H9 (cell line): Measurements from ENCODE around the gene CFAP61. TPM values are rescaled to one million over a fixed set of nuclear protein-coding genes. Genes with fewer than 3 reads are reported as not detected.

Experiments used
- DNase-seq: peaks from one replicate; pipeline ENCODE4 v3.0.0-alpha.2; 2017
- H2AFZ ChIP-seq: one replicate; pipeline ENCODE4 v1.6.1; 2013; ENCODE audit warnings: mild to moderate bottlenecking, low read length, control low read depth, moderate library complexity
- H2AK5ac ChIP-seq: 2 replicates; pipeline ENCODE4 v1.6.1; 2013; ENCODE audit warnings: low read length, control low read depth, mixed read lengths; ENCODE audit not compliant: insufficient read length
- H2BK120ac ChIP-seq: one replicate; pipeline ENCODE4 v1.6.1; 2013; ENCODE audit warnings: low read depth, mild to moderate bottlenecking, low read length, control low read depth, inconsistent platforms; ENCODE audit not compliant: poor library complexity, severe bottlenecking
- H2BK12ac ChIP-seq: 2 replicates; pipeline ENCODE4 v1.6.1; 2013; ENCODE audit warnings: low read length, control low read depth, mixed read lengths, low read depth; ENCODE audit not compliant: insufficient read length
- H2BK15ac ChIP-seq: 2 replicates; pipeline ENCODE4 v1.6.1; 2013; ENCODE audit warnings: low read depth, low read length, control low read depth
- H2BK20ac ChIP-seq: one replicate; pipeline ENCODE4 v1.6.1; 2013; ENCODE audit warnings: low read depth, mild to moderate bottlenecking, low read length, control low read depth, inconsistent platforms; ENCODE audit not compliant: poor library complexity, severe bottlenecking
- H2BK5ac ChIP-seq: 2 replicates; pipeline ENCODE4 v1.6.1; 2013; ENCODE audit warnings: low read length, control low read depth, mixed read lengths; ENCODE audit not compliant: insufficient read length
- H3K14ac ChIP-seq: 2 replicates; pipeline ENCODE4 v1.6.1; 2013; ENCODE audit warnings: low read length, control low read depth; ENCODE audit not compliant: insufficient read depth
- H3K18ac ChIP-seq: 2 replicates; pipeline ENCODE4 v1.6.1; 2013; ENCODE audit warnings: low read depth, mild to moderate bottlenecking, mixed read lengths, low read length, control low read depth; ENCODE audit not compliant: insufficient read length
- H3K23ac ChIP-seq: 2 replicates; pipeline ENCODE4 v1.6.1; 2013; ENCODE audit warnings: low read length, control low read depth, mixed read lengths, low read depth; ENCODE audit not compliant: insufficient read length
- H3K23me2 ChIP-seq: 2 replicates; pipeline ENCODE4 v1.6.1; 2013; ENCODE audit warnings: low read depth, mild to moderate bottlenecking, mixed read lengths, low read length, control low read depth; ENCODE audit not compliant: insufficient read length, poor library complexity, severe bottlenecking
- H3K27ac ChIP-seq: 2 replicates; pipeline ENCODE4 v1.5.1; 2013; ENCODE audit warnings: low read length, control low read depth, mixed read lengths, low read depth; ENCODE audit not compliant: insufficient read length
- H3K27me3 ChIP-seq: 2 replicates; pipeline ENCODE4 v1.6.1; 2013; ENCODE audit warnings: low read length, control low read depth, inconsistent platforms; ENCODE audit not compliant: insufficient read depth
- H3K4ac ChIP-seq: 2 replicates; pipeline ENCODE4 v1.6.1; 2013; ENCODE audit warnings: low read depth, mild to moderate bottlenecking, control low read depth, inconsistent platforms, low read length, moderate library complexity
- H3K4me1 ChIP-seq: 2 replicates; pipeline ENCODE4 v1.6.1; 2013; ENCODE audit warnings: low read length, control low read depth, inconsistent platforms; ENCODE audit not compliant: insufficient read depth
- H3K4me2 ChIP-seq: 2 replicates; pipeline ENCODE4 v1.6.1; 2013; ENCODE audit warnings: low read length, control low read depth, mixed read lengths; ENCODE audit not compliant: insufficient read length, insufficient read depth
- H3K56ac ChIP-seq: 2 replicates; pipeline ENCODE4 v1.6.1; 2013; ENCODE audit warnings: low read depth, mild to moderate bottlenecking, mixed read lengths, low read length, control low read depth; ENCODE audit not compliant: insufficient read length
- H3K79me1 ChIP-seq: 2 replicates; pipeline ENCODE4 v1.6.1; 2013; ENCODE audit warnings: low read depth, mild to moderate bottlenecking, moderate library complexity, low read length, control low read depth, inconsistent platforms; ENCODE audit not compliant: insufficient read depth, poor library complexity, severe bottlenecking
- H3K79me2 ChIP-seq: 2 replicates; pipeline ENCODE4 v1.6.1; 2013; ENCODE audit warnings: low read length, control low read depth, inconsistent platforms; ENCODE audit not compliant: insufficient read depth
- H3K9ac ChIP-seq: 2 replicates; pipeline ENCODE4 v1.6.1; 2013; ENCODE audit warnings: low read length, control low read depth, mixed read lengths; ENCODE audit not compliant: insufficient read length; ENCODE audit errors: extremely low read depth
- H3K9me3 ChIP-seq: one replicate; pipeline ENCODE4 v1.6.1; 2013; ENCODE audit warnings: low read depth, low read length, inconsistent platforms; ENCODE audit not compliant: control insufficient read depth
- H3T11ph ChIP-seq: one replicate; pipeline ENCODE4 v1.6.1; 2013; ENCODE audit warnings: mild to moderate bottlenecking, low read length, control low read depth, inconsistent platforms
- H4K20me1 ChIP-seq: one replicate; pipeline ENCODE4 v1.6.1; 2013; ENCODE audit not compliant: control insufficient read depth, insufficient read length, insufficient read depth
- H4K5ac ChIP-seq: 2 replicates; pipeline ENCODE4 v1.6.1; 2013; ENCODE audit warnings: low read depth, mild to moderate bottlenecking, mixed read lengths, low read length, control low read depth; ENCODE audit not compliant: insufficient read length
- H4K8ac ChIP-seq: replicated peaks from 2 replicates; pipeline ENCODE4 v1.6.1; 2013; ENCODE audit warnings: low read length, control low read depth, mixed read lengths, low read depth; ENCODE audit not compliant: insufficient read length
- H4K91ac ChIP-seq: 2 replicates; pipeline ENCODE4 v1.6.1; 2013; ENCODE audit warnings: low read depth, mild to moderate bottlenecking, moderate library complexity, mixed read lengths, low read length, control low read depth; ENCODE audit not compliant: insufficient read length
- H3K27ac Mint-ChIP-seq, 3 experiments: 2 replicates in 2 of 3; 3 replicates in 1 of 3; pipeline ENCODE4 v1.8.0; 2020 to 2021; ENCODE audit warnings: mixed read lengths in 3 of 3, mild to moderate bottlenecking in 1 of 3, moderate library complexity in 1 of 3
- H3K27me3 Mint-ChIP-seq: 2 replicates; pipeline ENCODE4 v1.8.0; 2021; ENCODE audit warnings: low read depth, mild to moderate bottlenecking, moderate library complexity, mixed read lengths
- H3K36me3 Mint-ChIP-seq, 3 experiments: 2 replicates in 2 of 3; 3 replicates in 1 of 3; pipeline ENCODE4 v1.8.0; 2020 to 2021; ENCODE audit warnings: low read depth in 3 of 3, mixed read lengths in 3 of 3; ENCODE audit not compliant: insufficient read depth in 1 of 3
- H3K4me1 Mint-ChIP-seq, 2 experiments: 2 replicates each; pipeline ENCODE4 v1.8.0; 2020; ENCODE audit warnings: mixed read lengths in 2 of 2
- H3K4me3 Mint-ChIP-seq, 2 experiments: 2 replicates in 1 of 2; 3 replicates in 1 of 2; pipeline ENCODE4 v1.8.0; 2020 to 2021; ENCODE audit warnings: mild to moderate bottlenecking in 2 of 2, mixed read lengths in 2 of 2, moderate library complexity in 1 of 2
- H3K9me3 Mint-ChIP-seq, 2 experiments: 2 replicates in 1 of 2; 3 replicates in 1 of 2; pipeline ENCODE4 v1.8.0; 2020; ENCODE audit warnings: mild to moderate bottlenecking in 2 of 2, mixed read lengths in 2 of 2, moderate library complexity in 1 of 2
- CTCF ChIP-seq: fragments of 200-600 bp; sonication (generic); conservative IDR thresholded peaks from 3 replicates; pipeline ENCODE4 v1.8.0; 2021; ENCODE audit warnings: antibody characterized with exemption, mild to moderate bottlenecking
- WGBS: extraction: QIAGEN DNeasy Blood & Tissue Kit; methylation state at CpG from one replicate; pipeline ENCODE4 v1.1.7; 2013; ENCODE audit warnings: missing lambda C conversion rate, low lambda C conversion rate, mixed read lengths; ENCODE audit not compliant: insufficient read length; ENCODE audit errors: extremely low coverage; 5-methylcytosine and 5-hydroxymethylcytosine counted together
- total RNA-seq: library from RNA; stranded (reverse); gene quantifications from 2 replicates; pipeline ENCODE4 v1.2.1, GENCODE V29; 2021

CFAP61 gene
- total RNA-seq, 1 experiment from 2014 or later, result 0.44 TPM

GRCh38 chr20:20366876-20367574 is 314.7 kb downstream of the CFAP61 start:
- Histone ChIP-seq H3K4me2 (peak overlapping the region; percentile 42), H3K4ac (no peak overlapping the region), H3K23ac (no peak overlapping the region), H2BK15ac (no peak overlapping the region), H3K9ac (no peak overlapping the region), H2BK12ac (no peak overlapping the region), H3K14ac (peak overlapping the region; percentile 81), H3K56ac (no peak overlapping the region), H3K4me1 (peaks cover 6% of the 10 kb centered on the region; the same call in 1 of the 2 replicates), H3T11ph (no peak overlapping the region), H4K8ac (no peak overlapping the region), H2BK120ac (peak overlapping the region; percentile 70), H2BK5ac (no peak overlapping the region), H3K18ac (peak overlapping the region; percentile 47), H4K91ac (no peak overlapping the region), H3K27ac (no peak overlapping the region), H2AFZ (no peak overlapping the region), H2BK20ac (no peak overlapping the region), H3K79me2 (no peaks in the 10 kb centered on the region), H3K9me3 (no peaks in the 10 kb centered on the region), H4K5ac (no peak overlapping the region), H3K79me1 (no peaks in the 10 kb centered on the region), H3K23me2 (peaks cover 41% of the 10 kb centered on the region), H4K20me1 (no peaks in the 10 kb centered on the region), H2AK5ac (no peak overlapping the region), H3K27me3 (peaks cover 39% of the 10 kb centered on the region)
- TF ChIP-seq CTCF, result no peak
- Mint-ChIP-seq H3K36me3 (no peaks in the 10 kb centered on the region), H3K27ac (no peak overlapping the region), H3K9me3 (peaks cover 0 to 2% of the 10 kb centered on the region in 2 experiments; a peak in 3 of 5 replicates), H3K4me1 (peaks cover 49 to 60% of the 10 kb centered on the region in 2 experiments), H3K4me3 (peak overlapping the region; percentile 57 to 85), H3K27me3 (peaks cover 86% of the 10 kb centered on the region)
- DNase-seq, result peak; percentile 75
- no CpG with 5 or more reads among the region's 63 CpGs for WGBS
